GM21786 (cell line): ENCODE measurements around the gene SRD5A1.

ENCODE experiments used
- ATAC-seq: cut with Tn5 transposase; IDR thresholded peaks from one replicate; pipeline ENCODE4 v1.9.1; 2021; ENCODE audit not compliant: unreplicated experiment

Gene SRD5A1

DNA sequence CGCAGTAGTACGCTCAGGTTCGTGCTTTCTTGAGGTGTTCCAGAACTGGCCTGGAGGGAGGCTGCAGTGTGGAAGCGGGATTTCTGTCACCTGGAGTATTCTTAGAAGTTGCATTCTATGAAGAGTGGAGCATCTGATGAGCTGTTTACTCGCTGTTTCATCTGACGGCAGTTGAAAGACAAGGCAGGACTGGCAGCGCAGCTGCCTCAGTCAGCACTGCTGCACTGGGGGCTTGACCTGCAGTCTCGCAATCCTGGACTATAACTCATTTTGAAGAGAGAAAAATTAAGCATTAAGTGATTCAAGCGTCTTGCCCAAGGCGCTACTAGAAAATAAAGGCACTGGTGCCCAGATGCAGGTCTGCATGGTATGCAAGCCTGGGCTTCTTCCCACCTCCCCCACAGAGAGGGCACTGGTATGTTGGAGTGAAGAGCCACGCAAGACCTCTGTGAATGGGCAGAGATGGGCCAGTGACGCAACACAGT is 90.6 kb downstream of the SRD5A1 start:
- ATAC-seq, result no peak
